ENCODE measurements around the gene PEX10.

The PEX10 gene

DNA sequence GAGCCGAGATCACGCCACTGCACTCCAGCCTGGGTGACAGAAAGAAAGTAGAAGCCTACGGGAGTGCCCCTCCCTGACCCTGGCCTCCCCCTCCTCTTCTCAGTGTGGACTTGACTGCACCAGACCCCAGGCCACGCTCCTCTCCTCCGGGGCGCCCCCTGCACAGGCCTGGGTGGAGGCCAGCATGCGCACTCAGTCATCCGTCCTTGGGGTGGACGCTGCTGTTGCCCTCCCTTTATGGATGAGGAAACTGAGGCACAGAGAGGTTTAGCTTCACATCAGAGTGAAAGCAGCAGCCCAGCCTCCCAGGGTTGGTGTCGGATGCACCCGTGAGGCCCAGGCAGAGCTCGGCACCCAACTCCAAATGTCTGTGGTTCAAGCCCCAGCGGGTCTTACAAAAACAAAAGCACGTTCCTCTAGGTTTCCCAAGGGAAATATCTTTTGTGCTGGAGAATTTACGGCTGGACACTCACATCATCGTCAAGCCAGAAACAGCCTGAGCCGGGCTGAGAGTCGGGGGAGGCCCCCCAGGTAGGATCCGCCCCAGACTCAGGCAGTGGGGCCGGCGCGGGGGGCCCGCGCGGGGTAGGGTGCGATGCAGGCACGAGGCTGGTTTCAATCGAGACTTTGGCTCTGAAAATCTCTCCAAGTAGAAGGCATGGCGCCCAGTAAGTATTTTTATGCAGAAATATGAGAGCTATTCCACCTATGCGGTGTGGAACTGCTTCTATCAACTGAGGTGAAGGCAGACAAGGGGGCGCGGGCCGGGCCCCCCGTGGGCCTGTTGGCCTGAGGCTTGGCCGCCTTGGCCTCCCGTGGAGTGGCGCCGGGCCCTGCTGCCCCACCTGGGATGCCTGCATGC is 57.6 kb downstream of the PEX10 start:
- Histone ChIP-seq H3K27me3 (replicated peaks; ENCODE audit: control insufficient read depth, insufficient read depth, low read length, poor library complexity, severe bottlenecking) (no peaks in the 10 kb centered on the region), H3K9me3 (ENCODE audit: control insufficient read depth, low read length) (no peaks in the 10 kb centered on the region), H3K36me3 (ENCODE audit: control insufficient read depth, insufficient read depth, low read length) (no peaks in the 10 kb centered on the region), H3K4me1 (ENCODE audit: control insufficient read depth, insufficient read depth, low read length, poor library complexity, severe bottlenecking) (no peaks in the 10 kb centered on the region), H3K27ac (ENCODE audit: insufficient read depth, low read length, poor library complexity, severe bottlenecking) (no peak overlapping the region), H3K4me3 (ENCODE audit: insufficient read depth, low read depth, low read length, poor library complexity, severe bottlenecking) (no peak overlapping the region)
- DNase-seq, result no peak

All from effector memory CD4-positive, alpha-beta T cell (primary cell).